SU-DHL-6 (cell line): ENCODE measurements around the gene SORCS2.

Source experiments
- CTCF ChIP-seq: fragments of 200-600 bp; sonication (generic); IDR thresholded peaks from one replicate; pipeline ENCODE4 v1.5.1; 2017; ENCODE audit warnings: antibody characterized with exemption, mild to moderate bottlenecking, low read length, moderate library complexity; ENCODE audit not compliant: insufficient read depth, poor library complexity, severe bottlenecking
- EZH2phosphoT487 ChIP-seq: fragments of 200-600 bp; sonication (generic), shearing (Covaris generic); conservative IDR thresholded peaks from 2 replicates; pipeline ENCODE4 v1.6.1; 2018; ENCODE audit warnings: mild to moderate bottlenecking, antibody characterized with exemption, low read length, moderate library complexity, mixed read lengths

- TF ChIP-seq CTCF (no peak), EZH2phosphoT487 (no peak)
Observed at GRCh38 chr4:7630568-7631287, 438.4 kb downstream of the SORCS2 start.
